ENCODE results near the gene CRADD.
"Not testable (repeated sequence)": the region's sequence is repeated elsewhere in the genome, so short reads cannot be mapped to it uniquely, and the experiment has no call there.

Gene CRADD

GRCh38 chr12:93740751-93741150 lies 63.6 kb downstream of the CRADD start:
- no peak for DNase-seq

GRCh38 chr12:93741659-93742109 lies 64.5 kb downstream of the CRADD start:
- peak; percentile 6 to 21 for DNase-seq

- peak; percentile 51 to 70 for DNase-seq
These were observed 65.1 kb downstream of the CRADD start for GRCh38 chr12:93742110-93742934.

- no peak for DNase-seq
These were observed 66.2 kb downstream of the CRADD start for GRCh38 chr12:93743229-93743998.

GRCh38 chr12:93743999-93744689 lies 67.0 kb downstream of the CRADD start:
- no peak for DNase-seq

- DNase-seq: no peak
These were observed 68.1 kb downstream of the CRADD start for GRCh38 chr12:93745286-93745685.

GRCh38 chr12:93746572-93747168 lies 69.5 kb downstream of the CRADD start:
- no peak for DNase-seq

GRCh38 chr12:93748672-93749383 lies 71.7 kb downstream of the CRADD start:
- DNase-seq: no peak

- DNase-seq: no peak
These were observed 72.3 kb downstream of the CRADD start for GRCh38 chr12:93749515-93749914.

- DNase-seq: no peak
These were observed 72.9 kb downstream of the CRADD start for GRCh38 chr12:93750056-93750455.

- DNase-seq: no peak
These were observed 74.9 kb downstream of the CRADD start for GRCh38 chr12:93751864-93752610.

- no peak for DNase-seq
These were observed 76.1 kb downstream of the CRADD start for GRCh38 chr12:93753285-93753684.

- no peak for DNase-seq
These were observed 76.8 kb downstream of the CRADD start for GRCh38 chr12:93753838-93754429.

GRCh38 chr12:93754859-93755258 lies 77.7 kb downstream of the CRADD start:
- not testable (repeated sequence) for DNase-seq

GRCh38 chr12:93756288-93756687 lies 79.1 kb downstream of the CRADD start:
- DNase-seq: no peak

- no peak for DNase-seq
These were observed 80.9 kb downstream of the CRADD start for GRCh38 chr12:93757792-93758694.

- no peak for DNase-seq
These were observed 81.7 kb downstream of the CRADD start for GRCh38 chr12:93758801-93759373.

- DNase-seq: no peak
These were observed 82.4 kb downstream of the CRADD start for GRCh38 chr12:93759512-93760081.

GRCh38 chr12:93760275-93760875 lies 83.2 kb downstream of the CRADD start:
- DNase-seq: no peak
